OCI-LY3 (cell line): ENCODE results near the gene MTFR1L.

Source experiments
- H2AFZ ChIP-seq: fragments of 200-600, 300-600 bp; shearing (Covaris generic); 2 replicates; pipeline ENCODE4 v1.6.0; 2014; ENCODE audit warnings: antibody characterized with exemption, low read depth, low read length
- H3K27ac ChIP-seq: fragments of 200-600, 300-600 bp; sonication (generic); 2 replicates; pipeline ENCODE4 v1.5.1; 2014; ENCODE audit warnings: mild to moderate bottlenecking, low read length, moderate library complexity, mixed read lengths
- H3K27me3 ChIP-seq: fragments of 200-600, 300-600 bp; sonication (generic); 2 replicates; pipeline ENCODE4 v1.6.1; 2014; ENCODE audit warnings: low read depth, low read length, mixed read lengths
- H3K36me3 ChIP-seq: fragments of 200-600, 300-600 bp; sonication (generic); replicated peaks from 2 replicates; pipeline ENCODE3; 2014; ENCODE audit warnings: low read depth, low read length, mixed read lengths
- H3K4me1 ChIP-seq: fragments of 300-600, 200-600 bp; sonication (generic); 2 replicates; pipeline ENCODE4 v1.6.1; 2014; ENCODE audit warnings: low read length, mixed read lengths
- H3K4me2 ChIP-seq: fragments of 200-600, 300-600 bp; sonication (generic); 2 replicates; pipeline ENCODE4 v1.6.1; 2014; ENCODE audit warnings: low read length, mixed read lengths
- H3K4me3 ChIP-seq: fragments of 300-600, 200-600 bp; sonication (generic); 2 replicates; pipeline ENCODE4 v1.5.1; 2014; ENCODE audit warnings: antibody characterized with exemption, mild to moderate bottlenecking, low read length, moderate library complexity
- H3K79me2 ChIP-seq: fragments of 300-600, 200-600 bp; shearing (Covaris generic); 2 replicates; pipeline ENCODE4 v1.6.1; 2014; ENCODE audit warnings: mild to moderate bottlenecking, low read length, mixed read lengths
- H3K9ac ChIP-seq: fragments of 300-600, 200-600 bp; shearing (Covaris generic); 2 replicates; pipeline ENCODE4 v1.6.0; 2014; ENCODE audit warnings: mild to moderate bottlenecking, low read length, moderate library complexity
- H3K9me3 ChIP-seq: fragments of 200-600, 300-600 bp; shearing (Covaris generic); 2 replicates; pipeline ENCODE4 v1.6.1; 2014; ENCODE audit warnings: low read length, mixed read lengths; ENCODE audit not compliant: insufficient read depth
- H4K20me1 ChIP-seq: fragments of 200-600, 300-600 bp; sonication (generic); 2 replicates; pipeline ENCODE4 v1.6.1; 2016; ENCODE audit warnings: low read length, mixed read lengths; ENCODE audit not compliant: insufficient read depth
- CTCF ChIP-seq: fragments of 200-600, 300-600 bp; sonication (generic); IDR thresholded peaks from 2 replicates; pipeline ENCODE4 v1.5.1; 2014; ENCODE audit warnings: antibody characterized with exemption, low read length, low read depth
- EZH2phosphoT487 ChIP-seq: fragments of 200-600 bp; shearing (Covaris generic); IDR thresholded peaks from 2 replicates; pipeline ENCODE4 v1.6.1; 2018; ENCODE audit warnings: antibody characterized with exemption, mixed run types, low read depth

The MTFR1L gene

GRCh38 chr1:25772164-25772563 lies 47.6 kb upstream of the MTFR1L start:
- TF ChIP-seq CTCF (no peak), EZH2phosphoT487 (no peak)
- H3K9ac ChIP-seq, result no peak overlapping the region
- H3K36me3 ChIP-seq, result no peaks in the 10 kb centered on the region
- H2AFZ ChIP-seq, result no peak overlapping the region
- no peaks in the 10 kb centered on the region for H3K9me3 ChIP-seq
- no peak overlapping the region for H3K4me2 ChIP-seq
- H3K79me2 ChIP-seq, result no peaks in the 10 kb centered on the region
- H3K27me3 ChIP-seq, result no peaks in the 10 kb centered on the region
- no peak overlapping the region for H3K27ac ChIP-seq
- peaks cover 9% of the 10 kb centered on the region; the same call in 1 of the 2 replicates for H3K4me1 ChIP-seq
- H4K20me1 ChIP-seq, result no peaks in the 10 kb centered on the region
- no peak overlapping the region for H3K4me3 ChIP-seq

- H3K4me2 ChIP-seq, result no peak overlapping the region
- no peaks in the 10 kb centered on the region for H4K20me1 ChIP-seq
These were observed 47.0 kb upstream of the MTFR1L start for GRCh38 chr1:25772692-25773245.

GRCh38 chr1:25773441-25774125 lies 46.2 kb upstream of the MTFR1L start:
- Histone ChIP-seq H3K36me3 (no peaks in the 10 kb centered on the region), H2AFZ (no peak overlapping the region), H3K27me3 (no peaks in the 10 kb centered on the region), H3K79me2 (no peaks in the 10 kb centered on the region), H3K9me3 (no peaks in the 10 kb centered on the region), H3K9ac (no peak overlapping the region), H3K4me1 (peaks cover 9% of the 10 kb centered on the region; the same call in 1 of the 2 replicates), H3K4me3 (no peak overlapping the region), H3K4me2 (no peak overlapping the region), H4K20me1 (no peaks in the 10 kb centered on the region), H3K27ac (no peak overlapping the region)
- TF ChIP-seq CTCF (no peak), EZH2phosphoT487 (no peak)

More at GRCh38 chr1:25772692-25773245, 47.0 kb upstream of the MTFR1L start:
- Histone ChIP-seq H3K4me3 (no peak overlapping the region), H3K9me3 (no peaks in the 10 kb centered on the region), H3K9ac (no peak overlapping the region), H3K27me3 (no peaks in the 10 kb centered on the region), H3K79me2 (no peaks in the 10 kb centered on the region), H3K27ac (no peak overlapping the region), H3K36me3 (no peaks in the 10 kb centered on the region), H2AFZ (no peak overlapping the region), H3K4me1 (peaks cover 9% of the 10 kb centered on the region; the same call in 1 of the 2 replicates)
- TF ChIP-seq CTCF, result no peak
- no peak for TF ChIP-seq EZH2phosphoT487

- no peak for TF ChIP-seq CTCF
- no peak for TF ChIP-seq EZH2phosphoT487
- H3K27me3 ChIP-seq, result no peaks in the 10 kb centered on the region
- peaks cover 9% of the 10 kb centered on the region; the same call in 1 of the 2 replicates for H3K4me1 ChIP-seq
- H3K4me3 ChIP-seq, result no peak overlapping the region
- no peak overlapping the region for H2AFZ ChIP-seq
- no peak overlapping the region for H3K4me2 ChIP-seq
- H3K36me3 ChIP-seq, result no peaks in the 10 kb centered on the region
- no peaks in the 10 kb centered on the region for H3K79me2 ChIP-seq
- H4K20me1 ChIP-seq, result no peaks in the 10 kb centered on the region
- no peak overlapping the region for H3K9ac ChIP-seq
- no peak overlapping the region for H3K27ac ChIP-seq
- no peaks in the 10 kb centered on the region for H3K9me3 ChIP-seq
These were observed 45.4 kb upstream of the MTFR1L start for GRCh38 chr1:25774206-25774803.
